Lower leg skin (tissue), 3 donors: ENCODE data around the gene SPATA31C1.

ENCODE experiments used
- POLR2A ChIP-seq, 2 donors: fragments of 450-650 bp; IDR thresholded peaks; one replicate each; pipeline ENCODE4 v1.6.1; 2016 to 2017; ENCODE audit warnings: antibody characterized with exemption in 2 of 2, mild to moderate bottlenecking in 1 of 2, moderate library complexity in 1 of 2
- TF ChIP-seq, protein P1 (sequence below), 3 donors: fragments of 450-650 bp; IDR thresholded peaks; one replicate each; pipeline ENCODE4 v1.5.1; 2016; ENCODE audit warnings: antibody characterized with exemption in 3 of 3, mild to moderate bottlenecking in 3 of 3, moderate library complexity in 2 of 3

DNA sequence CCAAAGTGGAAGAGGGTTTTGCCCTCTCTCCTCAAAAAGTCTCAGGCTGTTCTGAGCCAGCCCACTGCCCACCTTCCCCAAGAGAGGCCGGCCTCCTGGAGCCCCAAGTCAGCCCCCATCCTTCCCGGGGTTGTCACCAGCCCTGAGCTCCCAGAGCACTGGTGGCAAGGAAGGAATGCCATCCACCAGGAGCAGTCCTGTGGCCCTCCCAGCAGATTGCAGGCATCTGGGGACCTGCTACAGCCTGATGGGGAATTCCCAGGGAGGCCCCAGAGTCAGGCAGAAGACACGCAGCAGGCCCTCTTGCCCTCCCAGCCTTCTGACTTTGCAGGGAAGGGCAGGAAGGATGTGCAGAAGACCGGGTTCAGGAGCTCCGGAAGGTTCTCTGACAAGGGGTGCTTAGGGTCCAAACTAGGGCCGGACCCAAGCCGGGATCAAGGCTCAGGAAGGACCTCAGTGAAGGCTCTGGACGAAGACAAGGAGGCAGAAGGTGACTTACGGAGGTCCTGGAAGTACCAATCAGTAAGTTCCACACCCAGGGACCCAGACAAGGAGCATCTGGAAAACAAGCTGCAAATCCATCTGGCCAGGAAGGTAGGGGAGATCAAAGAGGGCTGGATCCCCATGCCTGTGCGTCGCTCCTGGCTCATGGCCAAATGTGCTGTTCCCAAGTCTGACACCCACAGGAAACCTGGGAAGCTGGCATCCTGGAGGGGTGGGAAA lies 31.4 kb upstream of the SPATA31C1 start:
- TF ChIP-seq, protein P1, sequence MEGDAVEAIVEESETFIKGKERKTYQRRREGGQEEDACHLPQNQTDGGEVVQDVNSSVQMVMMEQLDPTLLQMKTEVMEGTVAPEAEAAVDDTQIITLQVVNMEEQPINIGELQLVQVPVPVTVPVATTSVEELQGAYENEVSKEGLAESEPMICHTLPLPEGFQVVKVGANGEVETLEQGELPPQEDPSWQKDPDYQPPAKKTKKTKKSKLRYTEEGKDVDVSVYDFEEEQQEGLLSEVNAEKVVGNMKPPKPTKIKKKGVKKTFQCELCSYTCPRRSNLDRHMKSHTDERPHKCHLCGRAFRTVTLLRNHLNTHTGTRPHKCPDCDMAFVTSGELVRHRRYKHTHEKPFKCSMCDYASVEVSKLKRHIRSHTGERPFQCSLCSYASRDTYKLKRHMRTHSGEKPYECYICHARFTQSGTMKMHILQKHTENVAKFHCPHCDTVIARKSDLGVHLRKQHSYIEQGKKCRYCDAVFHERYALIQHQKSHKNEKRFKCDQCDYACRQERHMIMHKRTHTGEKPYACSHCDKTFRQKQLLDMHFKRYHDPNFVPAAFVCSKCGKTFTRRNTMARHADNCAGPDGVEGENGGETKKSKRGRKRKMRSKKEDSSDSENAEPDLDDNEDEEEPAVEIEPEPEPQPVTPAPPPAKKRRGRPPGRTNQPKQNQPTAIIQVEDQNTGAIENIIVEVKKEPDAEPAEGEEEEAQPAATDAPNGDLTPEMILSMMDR (IDR thresholded peaks at IDR 0.05) = no peak
- TF ChIP-seq POLR2A (IDR thresholded peaks at IDR 0.05) = no peak
